Activated CD8-positive, alpha-beta T cell treated with anti-CD3 and anti-CD28 coated beads for 36 hours (primary cell): ENCODE data around the gene RPS27. TPM values are rescaled to one million over a fixed set of nuclear protein-coding genes. Genes with fewer than 3 reads are reported as not detected.
A peak's percentile ranks its signal among the peaks of the same experiment; 100 is the strongest.

ENCODE experiments used
- ATAC-seq: fragments of 200-7000 bp; cut with Tn5 transposase; one replicate; pipeline ENCODE4 v1.10.0; 2021; ENCODE audit warnings: mild to moderate bottlenecking, moderate library complexity
- CTCF ChIA-PET: fragments of 350-600 bp; sonication (Branson Sonifier 250); formaldehyde crosslinking; loops from one replicate; lab custom pipeline; 2021; ENCODE audit warnings: antibody characterized with exemption; lab: Charles Lee
- POLR2A ChIA-PET: fragments of 350-600 bp; sonication (Branson Sonifier 250); formaldehyde crosslinking; loops from one replicate; lab custom pipeline; 2021; ENCODE audit warnings: antibody characterized with exemption; lab: Charles Lee
- DNase-seq: peaks from one replicate; pipeline ENCODE4 v3.0.0-alpha.2; 2020
- H3K27ac Mint-ChIP-seq: one replicate; pipeline ENCODE4 v1.8.0; 2021; ENCODE audit warnings: mild to moderate bottlenecking, mixed read lengths
- H3K27me3 Mint-ChIP-seq: one replicate; pipeline ENCODE4 v1.8.0; 2021; ENCODE audit warnings: mixed read lengths
- H3K36me3 Mint-ChIP-seq: one replicate; pipeline ENCODE4 v1.8.0; 2021; ENCODE audit warnings: low read depth, mixed read lengths
- H3K4me1 Mint-ChIP-seq: one replicate; pipeline ENCODE4 v1.8.0; 2021; ENCODE audit warnings: low read depth, mixed read lengths
- H3K4me3 Mint-ChIP-seq: one replicate; pipeline ENCODE4 v1.8.0; 2021; ENCODE audit warnings: mild to moderate bottlenecking, moderate library complexity, mixed read lengths
- H3K9me3 Mint-ChIP-seq: one replicate; pipeline ENCODE4 v1.8.0; 2021; ENCODE audit warnings: mixed read lengths
- intact Hi-C: fragments of 100-400 bp; cut with micrococcal nuclease; formaldehyde crosslinking; loops from one replicate; pipeline ENCODE4 v1.10.0; 2022
- total RNA-seq, 2 experiments: library from RNA; stranded (reverse); gene quantifications; one replicate each; pipeline ENCODE4 v1.2.3, GENCODE V29; 2021
- TF ChIP-seq, protein P1 (sequence below): fragments of 200-600 bp; IDR thresholded peaks from one replicate; pipeline ENCODE4 v1.8.0; 2022; ENCODE audit warnings: antibody characterized with exemption, mild to moderate bottlenecking

RPS27 gene
- total RNA-seq, 2 experiments from 2014 or later, result 1,638 to 1,644 TPM

DNA sequence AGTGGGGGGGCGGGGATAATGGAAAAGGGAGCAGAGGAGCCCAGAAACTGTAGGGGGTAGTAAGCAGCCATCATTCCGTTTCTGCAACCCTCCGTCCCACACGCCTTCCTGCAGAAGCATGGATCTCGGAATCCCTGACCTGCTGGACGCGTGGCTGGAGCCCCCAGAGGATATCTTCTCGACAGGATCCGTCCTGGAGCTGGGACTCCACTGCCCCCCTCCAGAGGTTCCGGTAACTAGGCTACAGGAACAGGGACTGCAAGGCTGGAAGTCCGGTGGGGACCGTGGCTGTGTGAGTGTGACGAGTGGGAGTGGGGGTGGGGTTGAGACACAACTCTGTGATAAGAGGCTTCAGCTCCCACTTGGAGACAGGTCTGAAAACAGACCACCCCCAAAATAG is 22.2 kb upstream of the RPS27 start:
- TF ChIP-seq, protein P1, sequence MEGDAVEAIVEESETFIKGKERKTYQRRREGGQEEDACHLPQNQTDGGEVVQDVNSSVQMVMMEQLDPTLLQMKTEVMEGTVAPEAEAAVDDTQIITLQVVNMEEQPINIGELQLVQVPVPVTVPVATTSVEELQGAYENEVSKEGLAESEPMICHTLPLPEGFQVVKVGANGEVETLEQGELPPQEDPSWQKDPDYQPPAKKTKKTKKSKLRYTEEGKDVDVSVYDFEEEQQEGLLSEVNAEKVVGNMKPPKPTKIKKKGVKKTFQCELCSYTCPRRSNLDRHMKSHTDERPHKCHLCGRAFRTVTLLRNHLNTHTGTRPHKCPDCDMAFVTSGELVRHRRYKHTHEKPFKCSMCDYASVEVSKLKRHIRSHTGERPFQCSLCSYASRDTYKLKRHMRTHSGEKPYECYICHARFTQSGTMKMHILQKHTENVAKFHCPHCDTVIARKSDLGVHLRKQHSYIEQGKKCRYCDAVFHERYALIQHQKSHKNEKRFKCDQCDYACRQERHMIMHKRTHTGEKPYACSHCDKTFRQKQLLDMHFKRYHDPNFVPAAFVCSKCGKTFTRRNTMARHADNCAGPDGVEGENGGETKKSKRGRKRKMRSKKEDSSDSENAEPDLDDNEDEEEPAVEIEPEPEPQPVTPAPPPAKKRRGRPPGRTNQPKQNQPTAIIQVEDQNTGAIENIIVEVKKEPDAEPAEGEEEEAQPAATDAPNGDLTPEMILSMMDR, result no peak
- Mint-ChIP-seq H3K9me3 (no peaks in the 10 kb centered on the region), H3K4me3 (peak overlapping the region; percentile 99), H3K27ac (peak overlapping the region; percentile 94), H3K36me3 (peaks cover 22% of the 10 kb centered on the region), H3K27me3 (no peaks in the 10 kb centered on the region), H3K4me1 (peaks cover 31% of the 10 kb centered on the region)
- POLR2A ChIA-PET, result interaction anchor here (1.0 to 13.9 kb wide), 10 partner anchors 7 to 179 kb away, joined by 3 to 237 read pairs (median 19); partner anchors contain the start of genes CRTC2, DENND4B, GATAD2B and JTB
- intact Hi-C loops, result no loop called here
- CTCF ChIA-PET, result interaction anchor here (0.9 to 5.0 kb wide), 4 partner anchors 8 to 17 kb away, joined by 3 to 56 read pairs (median 21); partner anchors contain the start of genes CRTC2, JTB and RAB13
- ATAC-seq, result no peak
- no peak for DNase-seq

GRCh38 chr1:153968972-153969371 is 21.6 kb upstream of the RPS27 start:
- H3K27me3 Mint-ChIP-seq, result no peaks in the 10 kb centered on the region
- CTCF ChIA-PET, result interaction anchor here (2.3 to 5.0 kb wide), 3 partner anchors 8 to 17 kb away, joined by 7 to 56 read pairs (median 35); partner anchors contain the start of genes JTB and RAB13
- TF ChIP-seq, protein P1, result no peak
- DNase-seq (no peak), ATAC-seq (no peak)
- peak overlapping the region; percentile 29 for H3K4me3 Mint-ChIP-seq
- POLR2A ChIA-PET, result interaction anchor here (0.9 to 13.9 kb wide), 5 partner anchors 6 to 45 kb away, joined by 3 to 237 read pairs (median 55); partner anchors contain the start of genes CRTC2, DENND4B, JTB and RAB13
- intact Hi-C loops, result no loop called here
- no peaks in the 10 kb centered on the region for H3K9me3 Mint-ChIP-seq
- peaks cover 32% of the 10 kb centered on the region for H3K4me1 Mint-ChIP-seq
- peaks cover 27% of the 10 kb centered on the region for H3K36me3 Mint-ChIP-seq
- H3K27ac Mint-ChIP-seq, result peak overlapping the region; percentile 32

DNA sequence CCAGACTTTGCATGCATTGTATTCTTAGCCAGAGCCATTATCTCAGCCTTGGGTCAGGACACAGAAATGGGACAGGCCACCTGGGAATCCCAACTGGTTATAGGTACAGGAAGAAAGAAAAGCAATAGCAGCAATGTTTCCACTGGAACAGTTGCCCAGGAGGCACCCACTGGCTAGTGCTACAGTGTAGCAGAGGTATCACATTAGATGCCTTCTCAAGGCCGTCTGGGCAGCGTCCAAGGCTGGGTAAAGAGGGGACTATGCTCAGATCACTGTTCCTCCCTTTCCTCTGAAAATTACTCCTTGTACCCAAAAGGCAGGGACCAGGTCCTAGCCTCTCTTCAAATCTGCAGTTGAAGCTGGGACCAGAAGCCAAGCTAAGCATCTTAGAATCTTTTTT is 20.2 kb upstream of the RPS27 start:
- ChIA-PET CTCF (interaction anchor here (0.6 kb wide), 1 partner anchor 294 kb away, joined by 3 read pairs; no protein-coding TSS in a partner anchor), POLR2A (interaction anchor here (1.0 to 13.9 kb wide), 2 partner anchors 19 to 329 kb away, joined by 3 to 237 read pairs; partner anchors contain the start of genes RAB13 and RPS27)
- Mint-ChIP-seq H3K27ac (no peak overlapping the region), H3K4me1 (peaks cover 37% of the 10 kb centered on the region), H3K9me3 (no peaks in the 10 kb centered on the region), H3K27me3 (no peaks in the 10 kb centered on the region), H3K4me3 (no peak overlapping the region), H3K36me3 (peaks cover 37% of the 10 kb centered on the region)
- no peak for ATAC-seq
- DNase-seq, result no peak
- intact Hi-C loops, result no loop called here
- TF ChIP-seq, protein P1, result no peak

DNA sequence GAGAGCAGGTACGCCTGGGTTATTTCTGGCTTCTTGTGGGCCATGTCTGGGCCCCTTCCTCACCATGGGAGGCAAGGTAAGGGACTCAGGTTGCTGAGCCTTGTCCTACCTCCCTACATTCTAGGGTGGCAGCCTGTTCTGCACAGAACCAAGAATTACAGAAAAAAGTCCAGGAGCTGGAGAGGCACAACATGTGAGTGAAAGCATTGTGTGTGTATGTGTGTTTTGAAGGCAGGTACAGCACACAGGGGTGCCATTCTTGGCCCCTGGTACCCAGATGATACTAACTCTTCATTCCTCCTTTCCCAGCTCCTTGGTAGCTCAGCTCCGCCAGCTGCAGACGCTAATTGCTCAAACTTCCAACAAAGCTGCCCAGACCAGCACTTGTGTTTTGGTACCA is 17.5 kb upstream of the RPS27 start:
- ChIA-PET CTCF (interaction anchor here (0.7 to 7.1 kb wide), 3 partner anchors 13 to 26 kb away, joined by 3 to 73 read pairs (median 3); partner anchors contain the start of genes DENND4B and RAB13), POLR2A (interaction anchor here (1.2 to 13.9 kb wide), 4 partner anchors 8 to 221 kb away, joined by 3 to 237 read pairs (median 72); partner anchors contain the start of genes CREB3L4, DENND4B, RAB13 and RPS27)
- ATAC-seq (no peak), DNase-seq (no peak)
- peak overlapping the region; percentile 57 for H3K27ac Mint-ChIP-seq
- peaks cover 45% of the 10 kb centered on the region for H3K36me3 Mint-ChIP-seq
- peaks cover 32% of the 10 kb centered on the region for H3K4me1 Mint-ChIP-seq
- intact Hi-C loops, result no loop called here
- TF ChIP-seq, protein P1, result no peak
- H3K9me3 Mint-ChIP-seq, result no peaks in the 10 kb centered on the region
- no peak overlapping the region for H3K4me3 Mint-ChIP-seq
- no peaks in the 10 kb centered on the region for H3K27me3 Mint-ChIP-seq

DNA sequence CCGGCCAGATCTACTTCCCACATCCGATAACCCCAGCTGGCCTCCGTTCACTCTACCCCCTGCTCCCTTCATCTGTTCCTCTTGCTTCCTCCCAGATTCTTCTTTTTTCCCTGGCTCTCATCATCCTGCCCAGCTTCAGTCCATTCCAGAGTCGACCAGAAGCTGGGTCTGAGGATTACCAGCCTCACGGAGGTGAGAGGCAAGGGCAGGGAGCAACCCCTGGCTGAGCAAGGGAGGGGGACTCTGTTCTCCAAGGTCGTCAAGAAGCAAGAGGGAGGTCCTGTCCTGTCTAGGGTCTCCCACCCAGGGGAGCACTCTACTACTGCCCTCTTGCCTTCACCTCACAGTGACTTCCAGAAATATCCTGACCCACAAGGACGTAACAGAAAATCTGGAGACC is 17.0 kb upstream of the RPS27 start:
- intact Hi-C loops, result no loop called here
- TF ChIP-seq, protein P1, result no peak
- ChIA-PET CTCF (interaction anchor here (1.1 to 7.1 kb wide), 2 partner anchors 12 to 27 kb away, joined by 3 to 73 read pairs; partner anchors contain the start of genes DENND4B and RAB13), POLR2A (interaction anchor here (1.2 to 13.9 kb wide), 5 partner anchors 8 to 221 kb away, joined by 3 to 237 read pairs (median 41); partner anchors contain the start of genes CREB3L4, DENND4B, GATAD2B and RAB13)
- no peak for ATAC-seq
- Mint-ChIP-seq H3K4me3 (no peak overlapping the region), H3K9me3 (no peaks in the 10 kb centered on the region), H3K36me3 (peaks cover 46% of the 10 kb centered on the region), H3K4me1 (peaks cover 34% of the 10 kb centered on the region), H3K27me3 (no peaks in the 10 kb centered on the region), H3K27ac (peak overlapping the region; percentile 16)
- no peak for DNase-seq
